ENCODE results near the gene DOCK7.

DNA sequence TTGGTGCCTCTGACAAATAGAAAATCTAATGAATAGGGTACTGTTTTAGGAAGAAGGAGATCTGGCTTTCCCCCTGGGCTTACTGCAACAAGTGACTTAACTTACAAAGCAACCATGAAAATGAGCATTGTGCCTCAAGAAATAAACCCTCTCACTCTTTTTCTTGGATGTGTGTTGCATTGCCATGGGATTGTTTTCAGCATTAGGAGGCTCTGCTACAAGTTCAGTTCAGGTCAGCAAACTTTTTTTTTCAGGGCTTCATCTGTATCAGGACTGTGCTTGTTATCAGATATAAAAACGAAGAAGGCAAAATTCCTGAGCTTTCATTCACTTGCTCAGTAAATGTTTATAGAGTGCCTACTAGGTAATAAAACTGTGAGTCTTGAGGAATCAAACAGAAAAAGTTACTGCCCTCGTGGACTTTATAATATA, 37.8 kb upstream of the DOCK7 start:
- no peak for TF ChIP-seq EZH2phosphoT487 (IDR thresholded peaks at IDR 0.05; ENCODE audit: borderline replicate concordance, low read length)
- TF ChIP-seq, protein P1, sequence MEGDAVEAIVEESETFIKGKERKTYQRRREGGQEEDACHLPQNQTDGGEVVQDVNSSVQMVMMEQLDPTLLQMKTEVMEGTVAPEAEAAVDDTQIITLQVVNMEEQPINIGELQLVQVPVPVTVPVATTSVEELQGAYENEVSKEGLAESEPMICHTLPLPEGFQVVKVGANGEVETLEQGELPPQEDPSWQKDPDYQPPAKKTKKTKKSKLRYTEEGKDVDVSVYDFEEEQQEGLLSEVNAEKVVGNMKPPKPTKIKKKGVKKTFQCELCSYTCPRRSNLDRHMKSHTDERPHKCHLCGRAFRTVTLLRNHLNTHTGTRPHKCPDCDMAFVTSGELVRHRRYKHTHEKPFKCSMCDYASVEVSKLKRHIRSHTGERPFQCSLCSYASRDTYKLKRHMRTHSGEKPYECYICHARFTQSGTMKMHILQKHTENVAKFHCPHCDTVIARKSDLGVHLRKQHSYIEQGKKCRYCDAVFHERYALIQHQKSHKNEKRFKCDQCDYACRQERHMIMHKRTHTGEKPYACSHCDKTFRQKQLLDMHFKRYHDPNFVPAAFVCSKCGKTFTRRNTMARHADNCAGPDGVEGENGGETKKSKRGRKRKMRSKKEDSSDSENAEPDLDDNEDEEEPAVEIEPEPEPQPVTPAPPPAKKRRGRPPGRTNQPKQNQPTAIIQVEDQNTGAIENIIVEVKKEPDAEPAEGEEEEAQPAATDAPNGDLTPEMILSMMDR (IDR thresholded peaks at IDR 0.05; ENCODE audit: low read depth, low read length, poor library complexity, severe bottlenecking) = no peak

All from DOHH2 (cell line).